ENCODE data around the gene GTF3C2. TPM values are rescaled to one million over a fixed set of nuclear protein-coding genes. Genes with fewer than 3 reads are reported as not detected.
A peak's percentile ranks its signal among the peaks of the same experiment; 100 is the strongest.
"Not testable (repeated sequence)": the region's sequence is repeated elsewhere in the genome, so short reads cannot be mapped to it uniquely, and the experiment has no call there.

The GTF3C2 gene
- total RNA-seq, 1 donor from 2014 or later, result 31.8 TPM

GRCh38 chr2:27372937-27373336 is 16.4 kb upstream of the GTF3C2 start:
- no peak for DNase-seq (ENCODE audit: low spot score)

DNA sequence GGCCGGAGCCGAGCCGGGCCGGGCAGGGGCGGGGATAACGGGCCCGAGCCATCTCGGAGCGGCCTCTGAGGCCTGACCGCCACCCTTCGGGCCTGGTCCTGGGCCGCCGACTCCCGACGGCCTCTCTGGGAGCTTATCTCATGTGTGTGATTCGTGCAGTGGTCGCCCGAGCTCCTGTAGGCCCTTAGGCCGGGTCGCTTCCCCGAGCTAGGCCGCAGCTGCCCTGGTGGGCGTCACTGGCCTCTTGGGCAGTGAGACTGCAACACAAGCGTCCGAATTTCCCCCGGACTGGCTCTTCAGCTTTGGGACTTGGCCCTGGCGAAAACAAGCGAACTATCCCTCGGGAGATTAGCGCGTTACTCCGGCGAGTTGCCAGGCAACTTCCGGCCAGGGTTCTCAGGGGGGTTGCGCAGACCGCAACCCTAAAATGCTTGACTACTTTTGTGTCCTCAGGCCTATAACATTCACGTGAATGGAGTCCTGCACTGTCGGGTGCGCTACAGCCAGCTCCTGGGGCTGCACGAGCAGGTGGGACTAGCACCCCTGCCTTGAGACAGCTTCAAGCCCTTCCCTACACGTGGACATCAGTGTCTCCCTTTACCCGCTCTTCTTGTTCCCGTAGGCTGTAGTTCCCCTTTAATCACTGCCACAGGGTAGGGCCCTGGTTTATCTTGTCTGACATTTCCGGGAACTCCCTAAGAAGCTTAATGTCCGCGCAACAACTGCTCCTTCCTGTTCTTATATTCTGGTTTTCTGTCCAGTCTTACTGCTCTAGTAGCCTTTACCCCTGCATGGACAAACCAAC is 14.5 kb upstream of the GTF3C2 start:
- peak; percentile 70 for DNase-seq (ENCODE audit: low spot score)

GRCh38 chr2:27370026-27370815 is 13.7 kb upstream of the GTF3C2 start, which contains the start of the genes EIF2B4 and SNX17:
EIF2B4 (minus strand) TSS chr2:27370338; CDS start chr2:27370314, 24 bp downstream.
SNX17 (plus strand) TSS chr2:27370616; CDS start chr2:27370744, 128 bp downstream.
- DNase-seq (ENCODE audit: low spot score), result peak; percentile 100

DNA sequence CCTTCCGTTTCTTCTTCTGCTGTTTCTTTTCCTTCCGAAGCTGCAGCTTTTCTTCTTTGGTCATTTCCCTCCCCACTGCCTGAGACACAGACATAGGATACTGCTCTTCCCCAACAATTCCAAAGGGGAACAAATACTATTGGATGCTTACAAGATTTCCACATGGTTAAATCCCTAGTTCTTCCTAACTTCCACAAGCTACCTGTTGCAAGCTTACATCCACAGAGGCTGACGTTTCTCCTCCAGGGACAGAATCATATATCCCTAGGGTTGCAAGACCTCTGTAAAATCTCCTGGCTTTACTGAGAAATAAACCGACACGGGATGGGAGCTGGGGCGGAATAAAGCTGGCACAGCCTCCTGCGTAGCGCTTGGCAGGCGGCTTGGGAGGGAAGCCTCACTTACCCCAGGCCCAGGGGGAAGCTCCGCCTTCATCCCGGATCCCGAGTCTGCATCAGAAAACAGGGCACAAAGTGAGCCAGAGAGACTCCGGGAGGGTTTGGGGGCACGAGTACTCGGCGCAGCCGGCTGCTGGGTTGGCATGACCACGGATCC is 13.0 kb upstream of the GTF3C2 start:
- peak; percentile 73 for DNase-seq (ENCODE audit: low spot score)

DNA sequence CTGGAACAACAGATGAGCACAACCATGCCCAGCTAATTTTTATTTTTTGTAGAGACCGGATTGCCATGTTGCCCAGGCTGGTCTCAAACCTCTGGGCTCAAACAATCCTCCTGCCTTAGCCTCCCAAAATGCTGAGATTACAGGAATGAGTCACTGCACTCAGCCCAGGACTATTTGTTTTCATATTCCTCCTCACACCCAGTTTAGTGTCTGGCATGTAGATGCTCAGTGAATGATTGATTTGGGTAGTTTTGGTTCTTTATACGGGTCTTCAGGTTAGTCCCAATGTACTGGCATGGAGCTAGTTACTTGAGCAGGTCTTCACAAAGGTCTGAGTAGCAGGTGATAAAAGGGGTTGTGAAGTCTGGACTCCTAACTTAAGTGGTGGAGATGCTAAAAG is 7.4 kb upstream of the GTF3C2 start:
- no peak for DNase-seq (ENCODE audit: low spot score)

DNA sequence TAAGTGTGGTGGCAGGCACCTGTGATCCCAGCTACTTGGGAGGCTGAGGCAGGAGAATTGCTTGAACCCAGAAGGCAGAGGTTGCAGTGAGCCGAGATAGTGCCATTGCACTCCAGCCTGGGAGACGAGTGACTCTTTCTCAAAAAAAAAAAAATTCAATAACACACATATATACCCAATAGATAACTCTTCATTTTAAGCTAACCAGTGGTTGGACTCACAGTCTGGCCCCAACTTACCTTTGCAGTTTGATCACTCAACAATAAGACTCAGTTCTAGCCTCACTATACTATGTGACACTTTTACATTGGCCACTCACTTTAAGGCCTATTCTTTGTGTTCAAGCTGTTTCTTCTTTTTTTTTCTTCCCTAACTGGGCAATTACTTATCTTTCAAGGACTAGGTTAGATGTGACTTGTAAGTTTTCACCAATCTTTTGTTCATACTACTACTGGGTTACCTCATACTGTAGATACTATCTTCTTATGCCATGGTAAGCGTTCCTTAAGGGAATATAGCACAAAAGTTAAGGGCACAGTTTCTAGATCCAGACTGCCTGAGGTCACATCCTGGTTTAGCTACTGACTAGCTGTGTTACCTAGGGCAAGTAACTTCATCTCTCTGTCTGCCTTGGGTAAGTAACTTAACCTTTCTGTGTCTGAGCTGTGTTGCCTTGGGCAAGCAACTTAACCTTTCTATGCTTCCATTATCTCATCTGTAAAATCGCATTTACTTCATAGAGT is 6.3 kb upstream of the GTF3C2 start:
- no peak for DNase-seq (ENCODE audit: low spot score)

GRCh38 chr2:27356056-27356381 is 545 bp downstream of the GTF3C2 start:
- peak; percentile 28 for DNase-seq (ENCODE audit: low spot score)

GRCh38 chr2:27354597-27354927 is 2.0 kb downstream of the GTF3C2 start:
- no peak for DNase-seq (ENCODE audit: low spot score)

DNA sequence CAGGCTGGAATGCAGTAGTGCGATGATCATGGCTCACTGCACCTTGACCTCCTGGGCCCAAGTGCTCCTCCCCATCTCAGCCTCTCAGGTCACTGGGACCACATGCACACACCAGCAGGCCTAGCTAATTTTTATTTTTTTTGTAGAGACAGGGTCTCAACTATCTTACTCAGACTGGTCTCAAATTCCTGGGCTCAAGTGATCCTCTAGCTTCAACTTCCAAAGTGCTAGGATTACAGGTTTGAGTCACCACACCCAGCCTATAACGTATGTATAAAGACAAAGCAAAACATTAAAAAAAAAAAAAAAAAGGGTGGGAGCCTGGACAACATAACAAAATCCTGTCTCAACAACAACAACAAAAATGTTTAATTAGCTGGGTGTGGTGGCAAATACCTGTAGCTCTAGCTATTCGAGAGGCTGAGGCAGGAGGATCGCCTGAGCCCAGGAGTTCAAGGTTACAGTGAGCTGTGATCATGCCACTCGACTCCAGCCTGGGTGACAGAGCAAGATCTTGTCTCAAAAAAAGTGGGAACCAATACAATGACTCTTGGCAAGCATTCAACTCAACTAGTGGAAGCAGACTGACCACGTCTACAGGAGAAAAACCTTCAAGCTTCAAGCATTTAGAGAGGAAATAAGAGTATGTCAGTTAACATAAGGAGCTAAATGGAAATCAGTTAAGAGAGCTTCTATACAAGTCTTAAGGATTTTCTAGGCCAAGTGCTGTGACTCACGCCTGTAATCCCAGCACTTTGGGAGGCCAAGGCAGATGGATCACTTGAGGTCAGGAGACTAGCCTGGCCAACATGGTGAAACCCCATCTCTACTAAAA is 2.6 kb downstream of the GTF3C2 start:
- peak; percentile 34 for DNase-seq (ENCODE audit: low spot score)

- not testable (repeated sequence) for DNase-seq (ENCODE audit: low spot score)
These were observed 3.2 kb downstream of the GTF3C2 start for GRCh38 chr2:27353386-27353761.

DNA sequence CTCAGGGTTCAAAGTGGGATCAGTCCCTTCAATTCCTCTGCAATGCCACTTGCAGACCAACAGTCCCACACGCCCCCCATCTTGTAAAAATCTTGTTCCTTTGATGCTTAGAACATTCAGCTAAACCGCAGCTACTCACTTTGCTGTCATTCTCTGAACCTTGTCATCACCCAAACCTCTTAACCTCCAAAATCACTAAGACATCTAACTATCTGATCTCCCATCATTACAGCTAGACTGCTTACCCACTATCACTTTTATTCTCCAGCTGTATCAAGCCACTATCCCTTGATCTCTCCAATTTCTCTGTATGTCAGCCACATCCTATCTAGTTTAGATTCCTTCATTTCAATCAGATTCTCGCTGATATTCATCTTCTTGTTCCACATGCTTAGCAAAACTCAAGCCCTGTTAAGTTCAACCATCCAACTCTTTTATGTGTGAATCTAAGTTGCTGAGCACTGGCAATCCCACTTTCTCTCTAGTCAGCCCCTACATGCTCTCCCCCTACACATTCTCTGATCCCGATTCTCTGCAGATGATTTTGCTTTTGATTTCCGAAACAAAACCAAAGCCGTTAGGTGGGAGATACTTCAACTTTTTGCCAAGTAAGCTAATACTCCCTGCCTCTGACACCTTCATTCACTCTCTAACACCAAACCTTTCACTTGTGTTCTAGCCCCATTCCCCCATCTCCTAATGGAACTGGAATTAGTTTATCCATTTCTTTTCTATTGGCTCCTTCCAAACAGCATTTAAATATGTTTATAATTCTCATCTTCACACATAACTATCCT is 4.6 kb downstream of the GTF3C2 start:
- DNase-seq (ENCODE audit: low spot score), result no peak

- no peak for DNase-seq (ENCODE audit: low spot score)
These were observed 6.4 kb downstream of the GTF3C2 start for GRCh38 chr2:27350106-27350693.

- DNase-seq (ENCODE audit: low spot score), result no peak
These were observed 8.9 kb downstream of the GTF3C2 start for GRCh38 chr2:27347641-27348040.

DNA sequence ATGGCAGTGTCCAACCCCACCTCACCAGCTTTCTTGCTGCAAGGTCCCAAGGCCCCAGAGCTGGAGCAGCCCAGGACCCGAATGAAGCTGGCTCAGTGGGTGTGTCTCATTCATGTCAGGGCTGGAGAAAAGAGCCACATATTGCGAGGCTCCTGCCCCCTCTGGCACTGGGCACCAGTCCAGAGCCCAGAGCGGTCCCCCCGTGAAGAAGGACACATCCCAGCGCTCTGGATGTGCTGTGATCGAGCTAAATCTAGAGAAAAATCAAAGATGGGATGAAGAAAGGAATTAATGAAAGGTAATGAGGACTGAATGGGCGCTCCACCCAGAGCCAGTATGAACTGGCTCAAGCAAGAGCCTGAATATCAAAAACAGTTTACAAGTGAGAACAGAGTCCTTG is 20.4 kb downstream of the GTF3C2 start:
- no peak for DNase-seq (ENCODE audit: low spot score)

DNA sequence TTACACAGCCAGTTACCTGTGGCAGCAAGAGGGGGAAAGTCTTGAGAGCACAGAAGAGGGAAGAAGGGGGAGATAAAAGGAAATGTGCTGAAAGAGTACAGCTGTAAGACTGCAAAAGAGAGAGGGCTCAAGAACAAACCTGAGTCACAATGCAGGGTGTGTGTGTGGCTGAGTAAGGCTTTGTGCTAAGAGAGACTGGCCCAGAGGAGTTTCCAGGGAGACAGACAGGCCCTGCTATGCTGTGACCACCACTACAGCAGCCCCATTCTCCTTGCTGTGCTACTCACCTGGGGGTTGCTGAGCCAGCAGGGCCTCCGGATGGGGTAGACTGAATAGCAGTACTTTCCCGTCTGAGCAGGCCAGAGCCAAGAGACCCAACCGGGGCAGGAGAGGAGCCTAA is 21.3 kb downstream of the GTF3C2 start:
- DNase-seq (ENCODE audit: low spot score), result no peak

DNA sequence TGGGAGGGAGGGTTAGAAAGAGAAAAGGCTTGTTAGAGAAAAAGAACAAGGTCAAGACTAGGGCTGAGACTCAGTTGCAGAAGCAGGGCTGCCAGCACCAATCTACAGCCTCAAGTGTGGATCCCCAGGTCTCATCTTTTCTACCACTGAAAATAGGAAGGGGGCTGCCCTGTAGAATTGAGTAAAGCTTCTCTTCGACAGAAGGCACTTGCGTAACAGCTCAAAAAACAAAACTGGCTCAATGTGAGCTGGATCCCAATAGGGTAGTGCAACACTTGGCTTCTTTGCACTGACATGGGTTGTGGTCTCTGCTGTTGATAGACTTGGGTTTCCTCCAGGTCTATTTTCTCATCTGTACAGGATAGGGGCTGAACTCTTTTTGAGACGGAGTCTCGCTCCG is 31.8 kb downstream of the GTF3C2 start:
- no peak for DNase-seq (ENCODE audit: low spot score)

DNA sequence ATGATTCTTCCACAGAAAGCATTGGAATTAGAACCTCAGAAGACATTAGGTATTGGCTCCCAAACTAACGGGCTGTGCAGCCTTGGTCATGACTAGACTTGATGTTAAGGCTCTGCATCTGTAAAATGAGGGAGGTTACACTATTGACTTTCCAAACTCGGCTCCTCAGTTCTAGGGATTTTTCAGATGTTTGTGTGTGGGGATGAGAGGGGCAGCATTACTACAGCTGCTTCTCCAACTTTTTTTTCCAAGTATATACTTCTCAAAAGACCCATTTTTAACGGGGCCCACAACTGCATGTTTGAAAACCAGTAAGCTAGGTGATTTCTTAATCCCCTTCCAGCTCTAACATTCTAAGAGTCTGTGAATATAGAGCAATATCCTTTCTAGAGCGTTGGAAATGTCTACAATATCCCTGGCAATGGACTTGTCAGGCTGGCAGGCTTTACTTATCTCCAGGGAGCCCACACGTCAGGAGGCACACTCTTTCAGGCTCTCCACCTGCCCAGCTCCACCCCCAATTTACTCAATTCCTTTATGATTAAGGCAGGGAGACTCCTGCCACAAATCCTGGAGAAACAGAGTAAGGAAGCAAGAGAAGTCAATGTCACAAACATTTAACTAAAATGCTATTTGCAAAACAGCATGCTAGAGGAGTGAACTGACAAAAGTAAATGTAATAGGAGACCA is 32.8 kb downstream of the GTF3C2 start:
- no peak for DNase-seq (ENCODE audit: low spot score)

DNA sequence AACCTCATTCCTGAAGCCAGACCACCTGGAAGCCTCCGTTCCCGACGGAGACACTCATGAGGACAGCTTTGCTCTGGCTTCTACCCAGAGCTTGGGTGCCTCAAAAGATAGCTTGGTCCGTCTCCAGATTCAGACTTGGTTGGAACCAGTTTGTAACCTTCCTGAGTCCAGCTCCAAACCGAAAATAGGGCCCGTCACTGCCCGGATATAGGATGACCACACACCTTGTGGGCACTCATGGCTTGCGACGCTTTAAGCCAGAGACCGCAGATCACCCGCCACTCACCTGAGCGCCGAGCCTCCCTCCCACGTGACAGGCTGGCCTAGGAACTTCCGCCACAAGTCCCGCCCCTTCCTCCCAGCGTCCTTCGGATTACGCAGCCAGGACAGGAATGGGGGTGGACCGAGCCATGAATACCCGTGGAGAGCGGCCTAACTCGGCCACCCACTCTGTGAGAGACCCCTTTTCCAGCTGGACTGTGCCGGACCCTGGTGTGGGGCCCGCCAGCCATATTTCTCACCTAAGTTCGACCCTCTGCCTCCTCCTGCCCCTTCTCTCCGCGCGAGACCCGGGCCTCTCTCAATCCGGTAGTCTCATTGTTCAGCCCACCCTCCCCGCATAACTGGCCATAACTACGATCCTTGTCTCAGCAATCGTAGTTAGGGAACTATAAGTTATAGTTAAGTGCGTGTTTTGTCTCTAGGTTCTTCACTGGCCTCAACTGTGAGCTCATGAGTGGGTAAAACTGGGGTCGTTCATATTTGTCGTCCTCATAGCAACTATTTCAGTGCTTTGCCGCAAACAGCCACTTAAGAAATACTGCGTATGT is 33.6 kb downstream of the GTF3C2 start, which contains the start of gene MPV17:
Gene MPV17, minus strand, starts transcription at position 332 of the 830 bp plus-strand sequence. CDS start 580 bp downstream, outside the sequence.
- DNase-seq (ENCODE audit: low spot score), result peak; percentile 96

Measured in umbilical cord (tissue), 2 donors.